BLaER1 (cell line): Measurements from ENCODE around the gene DENND2C.

Source experiments
- H3K27ac ChIP-seq: shearing (Covaris generic); formaldehyde crosslinking; 2 replicates; pipeline ENCODE4 v1.8.1; 2022
- H3K27me3 ChIP-seq: shearing (Covaris generic); formaldehyde crosslinking; 2 replicates; pipeline ENCODE4 v1.8.1; 2022
- H3K36me3 ChIP-seq: shearing (Covaris generic); formaldehyde crosslinking; 2 replicates; pipeline ENCODE4 v1.8.1; 2022
- H3K4me1 ChIP-seq: shearing (Covaris generic); formaldehyde crosslinking; 2 replicates; pipeline ENCODE4 v1.8.1; 2022
- H3K4me2 ChIP-seq: shearing (Covaris generic); formaldehyde crosslinking; 2 replicates; pipeline ENCODE4 v1.8.1; 2022
- H3K4me3 ChIP-seq: shearing (Covaris generic); formaldehyde crosslinking; 2 replicates; pipeline ENCODE4 v1.8.1; 2022
- H3K9ac ChIP-seq: shearing (Covaris generic); formaldehyde crosslinking; 2 replicates; pipeline ENCODE4 v1.8.1; 2022
- H3K9me3 ChIP-seq: shearing (Covaris generic); formaldehyde crosslinking; 2 replicates; pipeline ENCODE4 v1.8.1; 2022
- H4K20me1 ChIP-seq: shearing (Covaris generic); formaldehyde crosslinking; 2 replicates; pipeline ENCODE4 v1.8.1; 2022
- Cebpa-rat ChIP-seq: shearing (Covaris generic); IDR thresholded peaks from 2 replicates; pipeline ENCODE4 v1.8.1; 2022

Gene DENND2C

GRCh38 chr1:114554577-114554976 lies 115.3 kb downstream of the DENND2C start:
- no peak overlapping the region for H3K27ac ChIP-seq
- H3K9me3 ChIP-seq: no peaks in the 10 kb centered on the region
- H3K27me3 ChIP-seq: no peaks in the 10 kb centered on the region
- TF ChIP-seq Cebpa-rat: no peak
- H3K4me3 ChIP-seq: no peak overlapping the region
- H3K9ac ChIP-seq: no peak overlapping the region
- no peaks in the 10 kb centered on the region for H3K4me1 ChIP-seq
- H3K36me3 ChIP-seq: no peaks in the 10 kb centered on the region
- no peak overlapping the region for H3K4me2 ChIP-seq
- H4K20me1 ChIP-seq: no peaks in the 10 kb centered on the region

- Histone ChIP-seq H3K27ac (no peak overlapping the region), H3K27me3 (no peaks in the 10 kb centered on the region), H3K9me3 (no peaks in the 10 kb centered on the region)
Measured at GRCh38 chr1:114552106-114552639, 117.7 kb downstream of the DENND2C start.

GRCh38 chr1:114551400-114551799 lies 118.4 kb downstream of the DENND2C start:
- TF ChIP-seq Cebpa-rat: no peak
- no peak overlapping the region for H3K4me3 ChIP-seq
- no peak overlapping the region for H3K9ac ChIP-seq
- no peaks in the 10 kb centered on the region for H4K20me1 ChIP-seq
- H3K4me1 ChIP-seq: no peaks in the 10 kb centered on the region
- H3K9me3 ChIP-seq: no peaks in the 10 kb centered on the region
- no peaks in the 10 kb centered on the region for H3K27me3 ChIP-seq
- no peak overlapping the region for H3K27ac ChIP-seq
- H3K4me2 ChIP-seq: no peak overlapping the region
- H3K36me3 ChIP-seq: no peaks in the 10 kb centered on the region

More at GRCh38 chr1:114552106-114552639, 117.7 kb downstream of the DENND2C start:
- H3K36me3 ChIP-seq: no peaks in the 10 kb centered on the region
- H3K4me3 ChIP-seq: no peak overlapping the region
- H3K4me1 ChIP-seq: no peaks in the 10 kb centered on the region
- H4K20me1 ChIP-seq: no peaks in the 10 kb centered on the region
- TF ChIP-seq Cebpa-rat: no peak
- H3K4me2 ChIP-seq: no peak overlapping the region
- H3K9ac ChIP-seq: no peak overlapping the region

GRCh38 chr1:114550336-114550735 lies 119.5 kb downstream of the DENND2C start:
- H3K4me3 ChIP-seq: no peak overlapping the region

GRCh38 chr1:114549137-114549536 lies 120.7 kb downstream of the DENND2C start:
- Histone ChIP-seq H3K4me2 (no peak overlapping the region), H3K4me1 (no peaks in the 10 kb centered on the region), H3K9ac (no peak overlapping the region), H3K9me3 (no peaks in the 10 kb centered on the region), H3K36me3 (no peaks in the 10 kb centered on the region), H3K27me3 (no peaks in the 10 kb centered on the region), H3K27ac (no peak overlapping the region), H3K4me3 (no peak overlapping the region), H4K20me1 (no peaks in the 10 kb centered on the region)
- TF ChIP-seq Cebpa-rat: no peak

More at GRCh38 chr1:114550336-114550735, 119.5 kb downstream of the DENND2C start:
- no peaks in the 10 kb centered on the region for H3K27me3 ChIP-seq
- H3K4me2 ChIP-seq: no peak overlapping the region
- H3K27ac ChIP-seq: no peak overlapping the region
- no peak overlapping the region for H3K9ac ChIP-seq
- H3K36me3 ChIP-seq: no peaks in the 10 kb centered on the region
- H3K9me3 ChIP-seq: no peaks in the 10 kb centered on the region
- H4K20me1 ChIP-seq: no peaks in the 10 kb centered on the region
- TF ChIP-seq Cebpa-rat: no peak
- no peaks in the 10 kb centered on the region for H3K4me1 ChIP-seq

- H3K4me2 ChIP-seq: no peak overlapping the region
- H4K20me1 ChIP-seq: no peaks in the 10 kb centered on the region
- no peak overlapping the region for H3K9ac ChIP-seq
- no peaks in the 10 kb centered on the region for H3K36me3 ChIP-seq
- H3K9me3 ChIP-seq: no peaks in the 10 kb centered on the region
- no peak for TF ChIP-seq Cebpa-rat
- H3K4me1 ChIP-seq: no peaks in the 10 kb centered on the region
- no peak overlapping the region for H3K27ac ChIP-seq
- no peaks in the 10 kb centered on the region for H3K27me3 ChIP-seq
- H3K4me3 ChIP-seq: no peak overlapping the region
Measured at GRCh38 chr1:114547076-114547475, 122.8 kb downstream of the DENND2C start.

- no peak overlapping the region for H3K4me3 ChIP-seq
- H3K9ac ChIP-seq: no peak overlapping the region
- H4K20me1 ChIP-seq: no peaks in the 10 kb centered on the region
- TF ChIP-seq Cebpa-rat: no peak
- no peaks in the 10 kb centered on the region for H3K9me3 ChIP-seq
- H3K4me1 ChIP-seq: no peaks in the 10 kb centered on the region
- H3K27ac ChIP-seq: no peak overlapping the region
- no peaks in the 10 kb centered on the region for H3K27me3 ChIP-seq
- no peak overlapping the region for H3K4me2 ChIP-seq
- no peaks in the 10 kb centered on the region for H3K36me3 ChIP-seq
Measured at GRCh38 chr1:114545796-114546195, 124.1 kb downstream of the DENND2C start.

- no peaks in the 10 kb centered on the region for H3K27me3 ChIP-seq
- no peak overlapping the region for H3K9ac ChIP-seq
- H3K9me3 ChIP-seq: no peaks in the 10 kb centered on the region
- no peak overlapping the region for H3K4me3 ChIP-seq
- no peak for TF ChIP-seq Cebpa-rat
- no peaks in the 10 kb centered on the region for H3K36me3 ChIP-seq
- no peaks in the 10 kb centered on the region for H3K4me1 ChIP-seq
- no peak overlapping the region for H3K4me2 ChIP-seq
- H4K20me1 ChIP-seq: no peaks in the 10 kb centered on the region
- H3K27ac ChIP-seq: no peak overlapping the region
Measured at GRCh38 chr1:114545315-114545714, 124.5 kb downstream of the DENND2C start.

- H3K4me2 ChIP-seq: no peak overlapping the region
- H3K4me1 ChIP-seq: no peaks in the 10 kb centered on the region
Measured at GRCh38 chr1:114540821-114541220, 129.0 kb downstream of the DENND2C start.

GRCh38 chr1:114540272-114540671 lies 129.6 kb downstream of the DENND2C start:
- TF ChIP-seq Cebpa-rat: no peak
- Histone ChIP-seq H3K4me1 (no peaks in the 10 kb centered on the region), H3K9me3 (peaks cover 12% of the 10 kb centered on the region; the same call in 1 of the 2 replicates), H3K4me2 (no peak overlapping the region), H3K4me3 (no peak overlapping the region), H3K27ac (no peak overlapping the region), H3K27me3 (no peaks in the 10 kb centered on the region), H3K36me3 (no peaks in the 10 kb centered on the region), H3K9ac (no peak overlapping the region), H4K20me1 (no peaks in the 10 kb centered on the region)

More at GRCh38 chr1:114540821-114541220, 129.0 kb downstream of the DENND2C start:
- Histone ChIP-seq H3K4me3 (no peak overlapping the region), H3K9ac (no peak overlapping the region), H3K27ac (no peak overlapping the region), H3K27me3 (no peaks in the 10 kb centered on the region), H3K9me3 (peaks cover 12% of the 10 kb centered on the region; the same call in 1 of the 2 replicates), H4K20me1 (no peaks in the 10 kb centered on the region), H3K36me3 (no peaks in the 10 kb centered on the region)
- TF ChIP-seq Cebpa-rat: no peak

GRCh38 chr1:114536043-114536442 lies 133.8 kb downstream of the DENND2C start:
- Histone ChIP-seq H3K27ac (no peak overlapping the region), H3K9ac (no peak overlapping the region), H3K4me1 (peaks cover 14% of the 10 kb centered on the region), H3K4me2 (no peak overlapping the region), H3K9me3 (peaks cover 12% of the 10 kb centered on the region; the same call in 1 of the 2 replicates), H3K27me3 (no peaks in the 10 kb centered on the region), H3K4me3 (no peak overlapping the region), H4K20me1 (no peaks in the 10 kb centered on the region), H3K36me3 (no peaks in the 10 kb centered on the region)
- no peak for TF ChIP-seq Cebpa-rat
